HG02870 (cell line): ENCODE results near the gene SMCO3.
"Not testable (repeated sequence)": the region's sequence is repeated elsewhere in the genome, so short reads cannot be mapped to it uniquely, and the experiment has no call there.

Source experiments
- ATAC-seq: cut with Tn5 transposase; IDR thresholded peaks from one replicate; pipeline ENCODE4 v1.9.1; 2021; ENCODE audit warnings: mild to moderate bottlenecking, moderate library complexity; ENCODE audit not compliant: unreplicated experiment

SMCO3 gene

DNA sequence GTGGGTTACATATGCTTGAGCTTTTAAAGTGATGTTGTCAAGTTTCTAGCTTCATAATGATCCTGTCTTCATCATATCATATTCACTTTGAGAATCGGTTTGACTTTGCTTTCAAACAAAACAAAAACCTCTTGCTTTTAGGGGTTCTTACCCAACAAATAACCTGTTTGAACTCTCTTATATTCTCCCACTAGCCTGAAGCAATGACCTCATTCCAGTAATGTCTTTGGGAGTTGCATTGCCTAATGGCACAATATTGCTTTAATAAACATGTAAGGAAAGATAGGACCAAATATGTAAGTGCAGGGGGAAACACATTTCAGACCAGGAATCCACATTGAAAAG is 38.4 kb downstream of the SMCO3 start:
- ATAC-seq = no peak

DNA sequence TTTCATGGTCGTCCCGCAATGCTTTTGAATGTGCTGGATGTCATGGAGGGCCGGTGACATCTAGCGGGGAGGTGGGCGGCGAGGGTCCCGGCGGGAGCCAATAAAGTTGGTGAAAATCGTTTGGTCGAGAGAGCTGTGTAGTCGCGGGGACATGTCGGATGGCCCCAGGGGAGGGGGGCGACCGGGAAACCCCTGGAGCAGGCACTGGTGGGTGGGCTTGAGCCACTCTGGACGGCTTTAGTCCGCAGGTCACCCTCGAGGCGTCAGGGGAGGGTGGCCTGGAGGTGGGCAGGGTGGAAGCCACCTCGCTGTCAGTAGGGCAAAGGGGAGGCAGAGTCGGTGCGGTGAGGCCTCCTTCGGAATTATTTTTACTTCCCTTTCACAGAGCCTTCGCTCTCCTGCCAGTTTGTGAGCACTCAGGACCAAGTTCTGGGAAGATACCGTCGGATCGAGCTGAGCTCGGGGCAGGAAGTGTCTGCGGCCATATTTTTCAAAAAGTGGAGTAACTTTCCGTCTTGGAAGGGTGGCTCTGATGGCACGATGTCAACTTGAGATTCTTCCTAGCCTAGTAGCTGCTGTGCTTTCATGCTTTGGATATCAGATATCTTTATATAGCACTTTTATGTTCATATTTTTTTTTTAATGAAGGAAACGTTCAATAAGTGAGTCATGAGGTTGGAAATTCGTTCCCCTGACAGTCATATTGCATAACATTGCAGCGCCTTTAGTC is 38.9 kb downstream of the SMCO3 start:
- ATAC-seq = no peak

DNA sequence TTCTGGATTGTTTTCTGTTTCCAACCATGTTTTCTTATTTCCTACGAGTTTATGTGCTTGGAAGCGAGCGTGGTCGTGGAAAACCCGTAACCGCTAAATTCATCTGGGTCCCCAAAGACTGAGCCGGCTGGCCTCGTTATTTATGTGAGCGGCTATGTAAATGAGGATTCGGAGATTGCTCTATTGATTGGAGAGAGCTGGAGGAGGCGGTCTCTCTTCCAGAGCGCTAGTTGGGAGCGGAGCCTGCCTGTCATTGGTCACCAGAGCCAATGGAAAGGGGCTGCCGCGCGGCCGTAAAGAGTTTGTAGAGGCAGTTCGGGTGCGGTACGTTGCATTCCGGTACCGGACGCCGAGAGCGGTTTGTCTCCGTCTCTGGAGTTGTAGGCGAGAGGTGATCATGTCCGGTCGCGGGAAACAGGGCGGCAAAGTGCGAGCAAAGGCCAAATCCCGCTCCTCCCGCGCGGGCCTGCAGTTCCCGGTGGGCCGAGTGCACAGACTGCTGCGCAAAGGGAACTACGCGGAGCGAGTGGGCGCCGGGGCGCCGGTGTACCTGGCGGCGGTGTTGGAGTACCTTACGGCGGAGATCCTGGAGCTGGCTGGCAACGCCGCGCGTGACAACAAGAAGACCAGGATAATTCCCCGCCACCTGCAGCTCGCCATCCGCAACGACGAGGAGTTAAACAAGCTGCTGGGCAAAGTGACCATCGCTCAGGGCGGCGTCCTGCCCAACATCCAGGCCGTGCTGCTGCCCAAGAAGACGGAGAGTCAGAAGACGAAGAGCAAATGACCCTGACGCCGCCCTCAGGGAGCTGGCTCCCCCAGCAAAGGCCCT is 39.7 kb downstream of the SMCO3 start:
- peak; percentile 53 for ATAC-seq

DNA sequence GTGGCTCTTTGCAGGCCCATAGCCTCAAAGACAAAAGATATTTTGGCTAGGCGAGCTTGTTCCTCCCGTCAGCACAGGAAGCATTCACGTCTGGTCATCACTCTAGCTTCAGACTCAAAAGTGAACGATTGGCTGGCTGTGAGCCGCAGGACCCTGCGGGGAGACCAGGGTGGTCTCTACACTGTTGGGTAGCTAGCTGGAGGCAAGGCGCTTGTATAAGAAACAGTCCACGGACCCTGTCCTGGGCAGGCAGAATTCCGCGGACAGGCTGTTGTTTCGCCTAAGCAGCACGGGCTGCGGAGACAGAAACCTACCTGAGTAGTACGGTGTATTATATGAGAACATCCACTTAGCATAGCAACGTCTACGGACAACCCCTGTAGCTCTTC is 40.3 kb downstream of the SMCO3 start:
- ATAC-seq = peak; percentile 20

DNA sequence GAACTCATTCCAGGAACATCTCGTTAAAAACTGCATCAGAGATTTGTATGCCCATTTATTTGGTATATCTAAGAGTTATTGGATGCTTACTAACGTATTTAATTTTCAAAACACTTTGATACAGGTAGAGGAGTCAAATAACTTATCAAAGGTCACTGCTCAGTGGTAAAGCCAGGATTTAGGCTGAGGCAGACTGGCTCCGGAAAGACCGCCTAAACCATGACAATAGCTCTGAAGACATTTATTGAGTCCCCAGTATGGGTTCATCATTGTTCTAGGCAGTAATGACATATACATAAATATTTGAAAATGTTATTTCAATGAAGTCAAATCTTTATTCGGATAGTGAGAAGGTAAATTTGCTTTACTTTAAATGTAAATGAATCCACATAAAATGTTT is 41.0 kb downstream of the SMCO3 start:
- no peak for ATAC-seq

DNA sequence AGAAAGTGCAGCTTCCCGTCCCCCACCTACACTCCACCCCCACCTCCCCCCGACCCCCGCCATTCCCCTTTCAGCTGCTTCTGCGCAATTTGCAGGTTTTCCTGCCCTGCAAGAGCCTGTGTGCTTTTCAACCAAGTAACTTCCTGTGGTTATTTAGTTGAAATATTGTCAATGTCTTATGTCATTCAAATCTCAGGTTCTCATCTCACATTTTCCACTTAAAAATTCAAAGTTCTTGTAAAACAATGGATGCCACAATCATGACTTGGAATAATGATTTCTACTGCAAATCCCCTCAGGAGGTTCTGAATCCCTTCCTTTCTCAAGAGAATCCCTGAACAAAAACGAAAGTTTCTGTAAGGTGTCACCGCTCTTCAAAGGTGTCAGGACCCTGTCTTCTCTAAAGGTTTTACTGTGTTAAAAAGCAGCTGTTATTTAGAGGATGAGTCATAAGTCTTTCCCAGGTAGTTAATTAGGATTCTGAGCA is 42.3 kb downstream of the SMCO3 start:
- ATAC-seq = no peak

DNA sequence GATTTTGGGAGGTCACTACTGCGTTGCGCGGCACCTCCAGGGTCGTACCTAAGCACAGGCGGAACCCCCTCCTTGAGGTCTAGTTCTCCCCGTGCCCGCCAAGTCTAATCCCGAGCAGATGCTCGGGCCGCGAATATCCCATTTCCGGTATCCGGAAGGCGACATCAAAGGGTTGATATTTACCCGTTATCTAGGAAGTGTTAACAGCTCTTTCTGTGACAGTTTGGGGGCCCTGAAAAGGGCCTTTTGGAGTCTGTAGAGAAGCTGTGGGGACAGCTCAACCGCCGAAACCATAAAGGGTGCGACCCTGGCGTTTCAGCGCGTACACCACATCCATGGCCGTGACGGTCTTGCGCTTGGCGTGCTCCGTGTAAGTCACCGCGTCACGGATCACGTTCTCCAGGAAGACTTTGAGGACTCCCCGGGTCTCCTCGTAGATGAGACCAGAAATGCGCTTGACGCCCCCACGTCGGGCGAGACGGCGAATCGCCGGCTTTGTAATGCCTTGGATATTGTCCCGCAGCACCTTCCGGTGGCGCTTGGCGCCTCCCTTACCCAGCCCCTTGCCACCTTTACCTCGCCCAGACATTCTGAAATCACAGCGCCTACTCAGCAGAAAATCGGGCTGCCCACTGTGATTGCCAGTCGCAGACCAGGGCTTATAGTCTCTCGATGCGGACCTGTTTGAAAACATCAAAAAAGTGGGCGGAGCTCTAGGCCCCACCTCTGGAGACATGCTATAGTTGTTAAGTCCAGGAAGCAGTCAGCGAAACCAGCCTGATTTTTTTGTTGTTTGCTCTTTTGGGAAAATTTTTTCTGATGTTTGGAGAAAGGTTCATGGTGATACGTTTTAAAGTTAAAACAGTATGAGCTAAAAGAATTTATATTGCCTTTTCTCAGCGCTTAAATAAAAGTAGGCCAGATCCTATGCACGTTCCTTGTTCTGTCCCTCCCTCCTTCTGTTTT is 43.2 kb downstream of the SMCO3 start:
- peak; percentile 19 for ATAC-seq

DNA sequence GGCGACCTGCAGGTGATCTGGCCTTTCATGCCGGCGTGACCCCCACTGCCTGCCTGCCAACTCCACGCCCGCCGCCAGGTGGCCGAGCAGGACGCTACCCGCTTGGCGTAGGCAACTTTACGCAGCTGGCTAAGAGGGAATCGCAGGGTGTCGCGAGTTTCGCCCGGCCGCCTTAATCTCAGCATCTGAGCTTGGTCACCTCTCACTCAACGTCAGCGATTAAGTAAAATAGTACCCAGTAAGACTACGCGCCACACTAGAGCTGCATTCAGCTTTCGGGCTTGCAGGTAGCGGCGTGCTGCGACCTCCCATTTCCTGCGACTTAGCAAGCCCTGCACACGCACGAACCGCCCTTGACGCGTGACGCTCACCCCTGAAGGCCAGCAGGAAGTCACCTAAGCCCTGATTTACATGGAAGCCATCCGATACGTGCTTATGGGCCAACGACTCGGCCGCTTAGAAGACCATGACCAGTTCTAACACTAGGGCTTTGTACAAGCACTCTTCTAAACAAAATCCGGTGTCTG is 44.0 kb downstream of the SMCO3 start:
- ATAC-seq = peak; percentile 32

DNA sequence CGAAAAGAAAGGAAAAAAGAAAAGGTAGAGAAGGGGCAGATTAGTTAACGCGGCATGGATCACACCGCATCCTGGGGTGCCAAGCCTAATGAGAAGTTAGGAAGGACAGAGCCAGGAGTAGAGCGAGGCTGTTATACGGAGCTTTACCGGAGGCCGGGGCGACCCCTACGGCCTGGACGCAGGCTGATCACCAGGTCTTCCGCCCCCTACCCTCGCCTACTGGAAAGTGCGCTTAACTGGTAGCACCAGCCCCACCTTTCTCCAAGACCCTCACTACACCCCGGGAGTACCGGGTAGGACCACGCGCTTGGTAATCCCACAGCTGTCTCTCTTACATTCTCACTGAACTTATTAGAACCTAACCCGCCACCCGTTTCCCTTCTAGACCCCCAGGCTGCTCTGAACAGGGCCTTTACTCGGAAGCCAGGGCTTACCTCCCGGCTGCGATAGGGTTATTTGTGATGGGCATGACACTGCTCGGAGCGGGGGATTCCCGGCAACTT is 44.5 kb downstream of the SMCO3 start:
- ATAC-seq = no peak

DNA sequence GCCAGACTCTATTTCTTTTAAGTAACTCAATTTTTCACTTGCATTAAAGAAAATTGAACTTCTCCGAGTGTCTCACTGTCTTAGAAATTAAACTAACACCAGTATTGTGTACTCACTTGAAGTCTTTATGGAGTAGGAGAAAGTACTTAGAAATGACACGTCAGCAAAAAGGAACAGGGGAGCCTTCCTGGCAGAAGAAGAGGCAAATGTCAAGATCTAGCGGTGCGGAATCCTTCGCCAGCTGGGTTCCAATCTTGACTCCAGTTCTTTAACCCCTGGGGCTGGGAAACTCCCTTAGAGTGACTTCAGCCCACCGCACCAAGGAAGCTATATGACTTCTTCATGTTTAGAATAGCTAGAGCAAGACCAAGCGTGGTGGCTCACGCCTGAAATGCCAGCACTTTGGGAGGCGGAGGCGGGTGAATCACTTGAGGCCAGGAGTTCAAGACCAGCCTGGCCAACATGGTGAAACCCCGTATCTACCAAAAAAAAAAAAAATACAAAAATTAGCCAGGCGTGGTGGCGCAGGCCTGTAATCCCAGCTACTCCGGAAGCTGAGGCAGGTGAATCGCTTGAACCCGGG is 45.1 kb downstream of the SMCO3 start:
- ATAC-seq = no peak

DNA sequence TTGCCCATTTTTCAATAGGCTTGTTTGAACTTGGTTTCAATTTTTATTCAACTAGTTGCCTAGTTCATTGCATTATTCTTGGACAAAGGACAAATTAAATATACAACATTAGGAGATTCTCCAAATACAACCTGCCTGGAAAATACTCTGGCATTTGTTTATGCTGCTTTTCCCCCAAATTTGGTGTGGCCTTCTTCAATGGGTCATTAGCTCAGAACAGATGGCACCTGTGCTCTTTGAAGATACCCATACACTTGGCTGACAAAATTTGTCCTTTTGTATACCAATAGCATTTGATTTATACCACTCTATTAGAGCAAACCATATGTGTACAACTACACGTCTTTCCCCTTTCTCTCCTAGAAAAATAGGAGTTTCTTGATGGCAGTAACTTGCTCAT is 46.4 kb downstream of the SMCO3 start:
- ATAC-seq = no peak

DNA sequence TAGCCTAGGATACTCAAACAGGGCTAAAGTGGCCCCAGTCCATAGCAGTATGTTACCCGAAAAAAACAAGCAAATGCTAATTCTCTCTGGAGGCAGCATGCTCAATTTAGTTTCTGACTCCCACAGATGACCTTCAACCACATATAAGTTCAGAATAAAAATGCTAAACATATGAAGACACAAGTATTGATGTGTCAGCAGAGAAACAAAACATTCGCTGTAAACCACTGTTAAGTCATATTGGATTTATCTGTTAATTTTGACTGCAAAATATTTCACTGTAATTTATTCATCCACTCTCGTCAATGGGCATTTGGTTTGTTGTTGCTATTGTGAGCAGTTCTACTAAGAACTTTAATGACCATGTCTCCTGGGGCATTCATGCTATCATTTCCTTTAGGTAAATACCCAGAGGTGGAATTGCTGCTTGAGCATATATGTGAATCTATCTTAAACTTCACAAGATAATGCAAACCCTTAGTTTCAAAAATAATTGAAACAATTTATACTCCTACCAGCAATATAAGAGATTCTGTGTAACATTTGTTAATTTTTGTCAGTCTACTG is 47.2 kb downstream of the SMCO3 start:
- ATAC-seq = no peak

DNA sequence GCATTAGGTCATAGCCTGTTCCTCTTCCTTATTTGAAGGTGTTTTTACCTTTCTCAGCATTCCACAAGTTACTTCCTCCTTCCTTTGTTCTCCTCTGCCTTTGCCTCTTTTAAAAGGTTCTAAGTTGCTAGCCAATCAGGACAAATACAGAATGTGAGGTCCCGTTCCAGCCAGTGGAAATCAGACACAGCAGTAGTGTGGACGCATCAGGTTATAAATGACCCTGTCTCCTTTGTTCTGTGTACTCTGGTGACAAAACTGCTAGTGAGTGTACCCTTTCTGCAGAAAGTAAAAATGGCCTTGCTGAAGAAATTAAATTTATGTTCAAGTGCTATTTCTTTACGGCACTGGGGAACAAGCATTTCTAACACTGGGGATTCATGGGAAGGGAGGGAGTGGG is 48.0 kb downstream of the SMCO3 start:
- not testable (repeated sequence) for ATAC-seq

DNA sequence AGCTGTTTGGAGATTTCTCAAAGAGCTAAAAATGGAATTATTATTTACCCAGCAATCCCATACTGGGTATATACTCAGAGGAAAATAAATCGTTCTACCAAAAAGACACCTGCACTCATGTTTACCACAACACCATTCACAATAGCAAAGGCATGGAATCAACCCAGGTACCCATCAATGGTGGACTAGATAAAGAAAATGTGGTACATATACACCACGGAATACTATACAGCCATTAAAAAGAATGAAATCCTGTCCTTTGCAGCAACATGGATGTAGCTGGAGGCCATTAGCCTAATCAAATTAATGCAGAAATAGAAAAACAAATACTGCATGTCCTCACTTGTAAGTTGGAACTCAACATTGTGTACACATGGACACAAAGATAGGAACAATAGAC is 48.6 kb downstream of the SMCO3 start:
- no peak for ATAC-seq

DNA sequence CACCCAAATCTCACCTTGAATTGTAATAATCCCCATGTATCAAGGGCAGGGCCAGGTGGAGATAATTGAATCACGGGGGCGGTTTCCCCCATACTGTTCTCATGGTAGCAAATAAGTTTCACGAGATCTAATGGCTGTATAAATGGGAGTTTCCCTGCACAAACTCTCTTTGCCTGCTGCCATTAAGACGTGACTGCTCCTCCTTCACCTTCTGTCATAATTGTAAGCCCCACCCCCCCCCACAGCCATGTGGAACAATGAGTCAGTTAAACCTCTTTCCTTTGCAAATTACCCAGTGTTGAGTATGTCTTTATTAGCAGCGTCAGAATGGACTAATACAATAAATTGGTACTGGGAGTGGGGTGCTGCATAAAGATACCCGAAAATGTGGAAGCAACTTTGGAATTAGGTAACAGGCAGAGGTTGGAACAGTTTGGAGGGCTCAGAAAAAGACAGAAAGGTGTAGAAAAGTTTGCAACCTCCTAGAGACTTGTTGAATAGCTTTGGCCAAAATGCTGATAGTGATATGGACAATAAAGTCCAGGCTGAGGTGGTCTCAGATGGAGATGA is 54.2 kb downstream of the SMCO3 start:
- ATAC-seq = not testable (repeated sequence)

DNA sequence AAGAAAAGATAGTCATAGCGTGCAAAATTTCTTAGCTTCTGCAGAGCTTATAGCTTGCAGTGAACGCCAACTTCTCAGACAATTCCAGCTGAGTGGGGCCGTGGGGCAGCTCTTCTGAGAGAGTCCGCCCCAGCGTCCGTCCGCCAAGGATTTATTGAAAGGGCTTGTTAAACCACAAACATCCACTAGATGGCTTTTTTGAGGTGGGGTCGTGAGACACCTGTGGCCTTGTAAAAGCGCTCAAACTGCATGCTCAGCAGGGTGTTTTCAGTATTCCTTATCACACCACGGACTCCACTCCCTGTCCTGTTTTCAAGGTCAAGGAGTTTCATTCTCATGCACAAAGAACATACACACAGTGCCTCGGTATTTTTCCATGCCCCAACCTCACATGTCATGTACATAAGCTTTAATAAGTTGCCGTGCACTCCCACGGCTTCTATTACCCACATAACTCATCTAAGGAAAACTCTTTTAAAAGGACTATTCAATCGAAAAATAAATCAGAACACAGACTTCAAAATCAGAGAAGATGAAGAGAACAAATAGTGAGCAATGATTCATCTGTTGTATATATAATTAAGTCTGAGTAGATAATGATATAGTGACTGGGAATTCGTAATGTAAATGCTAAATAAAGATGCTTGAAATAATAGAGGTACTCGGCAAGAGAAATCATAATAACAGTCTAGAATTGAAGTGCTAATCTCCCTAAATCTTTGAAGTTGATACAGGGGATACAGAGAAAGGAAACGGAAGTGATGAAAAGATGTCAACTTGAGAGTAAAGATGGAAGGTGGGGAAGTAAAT is 57.4 kb downstream of the SMCO3 start:
- no peak for ATAC-seq
